Natural killer cell (primary cell): ENCODE results near the gene CFAP97. TPM values are rescaled to one million over a fixed set of nuclear protein-coding genes. Genes with fewer than 3 reads are reported as not detected.

Source experiments
- ATAC-seq, 3 donors: fragments of 150-1000 bp in 2 of 3; fragments of 200-7000 bp in 1 of 3; cut with Tn5 transposase; 1 replicate in 1 of 3; 2 replicates in 2 of 3; pipeline ENCODE4 v1.10.0; 2021; ENCODE audit warnings: mild to moderate bottlenecking in 2 of 3, moderate library complexity in 2 of 3
- DNase-seq, 2 donors: peaks; one replicate each; pipeline versions ENCODE4 v3.0.0 to v3.0.0-alpha.2; 2013 to 2021; ENCODE audit warnings: mixed read lengths in 1 of 2
- H3K27ac ChIP-seq: one replicate; pipeline ENCODE4 v1.5.1; 2013; ENCODE audit warnings: mild to moderate bottlenecking, low read length
- H3K27me3 ChIP-seq: one replicate; pipeline ENCODE4 v1.6.1; 2013; ENCODE audit warnings: low read length; ENCODE audit not compliant: control insufficient read depth, insufficient read depth
- H3K36me3 ChIP-seq: one replicate; pipeline ENCODE4 v1.6.1; 2013; ENCODE audit warnings: low read length; ENCODE audit not compliant: control insufficient read depth, insufficient read depth
- H3K4me1 ChIP-seq: one replicate; pipeline ENCODE4 v1.6.1; 2013; ENCODE audit warnings: low read length; ENCODE audit not compliant: control insufficient read depth, insufficient read depth
- H3K4me3 ChIP-seq: one replicate; pipeline ENCODE4 v1.5.1; 2013; ENCODE audit warnings: low read length
- H3K9me3 ChIP-seq: one replicate; pipeline ENCODE4 v1.6.1; 2013; ENCODE audit warnings: low read length; ENCODE audit not compliant: control insufficient read depth, insufficient read depth
- H3K27ac Mint-ChIP-seq, 2 donors: one replicate each; pipeline ENCODE4 v1.8.0; 2022; ENCODE audit warnings: mild to moderate bottlenecking in 2 of 2, mixed read lengths in 2 of 2, moderate library complexity in 1 of 2
- H3K27me3 Mint-ChIP-seq, 2 donors: one replicate each; pipeline ENCODE4 v1.8.0; 2022; ENCODE audit warnings: low read depth in 2 of 2, mixed read lengths in 2 of 2
- H3K36me3 Mint-ChIP-seq: one replicate; pipeline ENCODE4 v1.8.0; 2022; ENCODE audit warnings: mixed read lengths
- H3K4me1 Mint-ChIP-seq, 2 donors: one replicate each; pipeline ENCODE4 v1.8.0; 2022; ENCODE audit warnings: mixed read lengths in 2 of 2
- H3K4me3 Mint-ChIP-seq: one replicate; pipeline ENCODE4 v1.8.0; 2022; ENCODE audit warnings: mild to moderate bottlenecking, moderate library complexity, mixed read lengths
- H3K9me3 Mint-ChIP-seq, 2 donors: one replicate each; pipeline ENCODE4 v1.8.0; 2022; ENCODE audit warnings: mixed read lengths in 2 of 2
- CTCF ChIP-seq: fragments of 200-600 bp; IDR thresholded peaks from one replicate; pipeline ENCODE4 v1.8.0; 2022; ENCODE audit warnings: antibody characterized with exemption
- WGBS: methylation state at CpG from one replicate; pipeline ENCODE4 v1.1.7; 2013; ENCODE audit warnings: missing lambda C conversion rate; ENCODE audit not compliant: insufficient coverage; 5-methylcytosine and 5-hydroxymethylcytosine counted together
- intact Hi-C: fragments of 100-400 bp; cut with micrococcal nuclease; formaldehyde crosslinking; loops from one replicate; pipeline ENCODE4 v1.14.2; 2022
- total RNA-seq, 4 donors: library from RNA; stranded (reverse); fragments of 120-200 nt in 1 of 4; gene quantifications; one replicate each; pipeline versions ENCODE4 v1.2.3 to v1.2.4, GENCODE V29; 2013 to 2022

CFAP97 gene
- total RNA-seq, 3 donors from 2014 or later (not counting 1 experiment from before 2014, with no cell fraction given), result 25.7 to 30.5 (median 25.9) TPM

GRCh38 chr4:185127021-185127925 lies 76.5 kb downstream of the CFAP97 start:
- no peaks in the 10 kb centered on the region for H3K4me1 Mint-ChIP-seq
- H3K4me3 Mint-ChIP-seq, result peak overlapping the region; percentile 76
- H3K4me3 ChIP-seq, result peak overlapping the region; percentile 35
- no peaks in the 10 kb centered on the region for H3K36me3 Mint-ChIP-seq
- peaks cover 23% of the 10 kb centered on the region for H3K27me3 ChIP-seq
- no peak overlapping the region for H3K27ac Mint-ChIP-seq
- 13% methylated on average over 64 of the region's 64 CpGs for WGBS
- DNase-seq (no peak), ATAC-seq (peak in 2 of 3 donors; percentile 21 to 47)
- no peaks in the 10 kb centered on the region for H3K9me3 Mint-ChIP-seq
- H3K27ac ChIP-seq, result no peak overlapping the region
- H3K4me1 ChIP-seq, result peaks cover 18% of the 10 kb centered on the region
- H3K27me3 Mint-ChIP-seq, result peaks cover 45 to 47% of the 10 kb centered on the region in 2 donors
- no peak for TF ChIP-seq CTCF
- no peaks in the 10 kb centered on the region for H3K36me3 ChIP-seq
- intact Hi-C loops, result no loop called here
- no peaks in the 10 kb centered on the region for H3K9me3 ChIP-seq

- no peak for TF ChIP-seq CTCF
- H3K4me3 Mint-ChIP-seq, result no peak overlapping the region
- Histone ChIP-seq H3K4me1 (peaks cover 17% of the 10 kb centered on the region), H3K4me3 (no peak overlapping the region), H3K27ac (no peak overlapping the region), H3K27me3 (peaks cover 20% of the 10 kb centered on the region), H3K9me3 (no peaks in the 10 kb centered on the region), H3K36me3 (no peaks in the 10 kb centered on the region)
- DNase-seq (no peak), ATAC-seq (no peak)
- WGBS, result 67% methylated on average over 1 of the region's 3 CpGs
- H3K36me3 Mint-ChIP-seq, result no peaks in the 10 kb centered on the region
- H3K27ac Mint-ChIP-seq, result no peak overlapping the region
- H3K27me3 Mint-ChIP-seq, result peaks cover 42 to 46% of the 10 kb centered on the region in 2 donors
- intact Hi-C loops, result no loop called here
- H3K4me1 Mint-ChIP-seq, result no peaks in the 10 kb centered on the region
- no peaks in the 10 kb centered on the region for H3K9me3 Mint-ChIP-seq
Observed at GRCh38 chr4:185124006-185124405, 79.8 kb downstream of the CFAP97 start.

- ATAC-seq (no peak), DNase-seq (no peak)
- Mint-ChIP-seq H3K36me3 (no peaks in the 10 kb centered on the region), H3K9me3 (no peaks in the 10 kb centered on the region), H3K4me3 (no peak overlapping the region), H3K27ac (no peak overlapping the region), H3K4me1 (no peaks in the 10 kb centered on the region), H3K27me3 (peaks cover 42 to 43% of the 10 kb centered on the region in 2 donors)
- WGBS, result 64% methylated on average over 4 of the region's 6 CpGs
- Histone ChIP-seq H3K4me3 (no peak overlapping the region), H3K36me3 (no peaks in the 10 kb centered on the region), H3K4me1 (peaks cover 7% of the 10 kb centered on the region), H3K27me3 (peaks cover 11% of the 10 kb centered on the region), H3K9me3 (no peaks in the 10 kb centered on the region), H3K27ac (no peak overlapping the region)
- intact Hi-C loops, result no loop called here
- TF ChIP-seq CTCF, result no peak
Observed at GRCh38 chr4:185122681-185123345, 81.0 kb downstream of the CFAP97 start.
